ENCODE data around the gene CLDND1. TPM values are rescaled to one million over a fixed set of nuclear protein-coding genes. Genes with fewer than 3 reads are reported as not detected.

The CLDND1 gene
- total and polyA plus RNA-seq, 2 of the 4 experiments (the other 2 are of a cell fraction), result 75.8 to 78.3 TPM

GRCh38 chr3:98482717-98483482 is 39.8 kb downstream of the CLDND1 start:
- Histone ChIP-seq H2BK5ac (ENCODE audit: low read depth, low read length, poor library complexity, severe bottlenecking) (no peak overlapping the region), H3K4me2 (ENCODE audit: low read depth, low read length) (no peak overlapping the region), H3K9ac (ENCODE audit: low read depth, low read length) (no peak overlapping the region), H3K4me3 (ENCODE audit: insufficient read depth, low read depth, low read length) (no peak overlapping the region), H3K36me3 (ENCODE audit: control insufficient read depth, insufficient read depth, low read length) (no peaks in the 10 kb centered on the region), H3K56ac (ENCODE audit: extremely low read depth, insufficient read depth, low read length) (no peak overlapping the region), H3K9me1 (ENCODE audit: insufficient read depth, low read length) (no peaks in the 10 kb centered on the region), H4K5ac (ENCODE audit: low read depth, low read length) (no peak overlapping the region), H2BK15ac (ENCODE audit: low read depth, low read length) (no peak overlapping the region), H3K79me1 (ENCODE audit: low read depth in 1 of 2, low read length in 2 of 2) (no peaks in the 10 kb centered on the region), H4K91ac (ENCODE audit: insufficient read depth, low read depth, low read length) (no peak overlapping the region), H3K23ac (ENCODE audit: low read depth, low read length) (no peak overlapping the region), H3K18ac (ENCODE audit: low read depth, low read length) (no peak overlapping the region), H4K8ac (ENCODE audit: low read depth in 2 of 2, low read length in 2 of 2) (no peak overlapping the region), H3K27ac (ENCODE audit: insufficient read depth, low read length) (no peak overlapping the region), H2BK20ac (ENCODE audit: low read depth, low read length) (no peak overlapping the region), H2AK9ac (replicated peaks; ENCODE audit: low read depth, low read length, poor library complexity) (no peak overlapping the region), H2BK120ac (ENCODE audit: low read depth, low read length) (no peak overlapping the region), H2AK5ac (ENCODE audit: low read depth, low read length) (no peak overlapping the region), H3K4ac (ENCODE audit: low read depth, low read length) (no peak overlapping the region), H3K9me3 (ENCODE audit: control insufficient read depth, insufficient read depth, low read length) (no peaks in the 10 kb centered on the region), H3K4me1 (ENCODE audit: control insufficient read depth, insufficient read depth, low read length) (no peaks in the 10 kb centered on the region), H3K14ac (replicated peaks; ENCODE audit: low read depth, low read length) (no peak overlapping the region), H4K20me1 (ENCODE audit: insufficient read depth, low read length) (no peaks in the 10 kb centered on the region), H2AFZ (replicated peaks; ENCODE audit: low read length, poor library complexity) (no peak overlapping the region), H3K27me3 (ENCODE audit: control insufficient read depth, insufficient read depth, low read length) (no peaks in the 10 kb centered on the region)
- TF ChIP-seq ELK1 (IDR thresholded peaks at IDR 0.05; ENCODE audit: borderline replicate concordance, low read depth, low read length), result no peak
- no peak for TF ChIP-seq RAD21 (IDR thresholded peaks at IDR 0.05; ENCODE audit: low read length)
- no peak for TF ChIP-seq RCOR1 (IDR thresholded peaks at IDR 0.05; ENCODE audit: insufficient replicate concordance, low read length)
- no peak for TF ChIP-seq MAFK (IDR thresholded peaks at IDR 0.05; ENCODE audit: low read depth, low read length)
- TF ChIP-seq USF2 (IDR thresholded peaks at IDR 0.05; ENCODE audit: low read depth, low read length), result no peak
- TF ChIP-seq NFE2L2 (IDR thresholded peaks at IDR 0.05; ENCODE audit: low read depth, low read length), result no peak
- TF ChIP-seq BHLHE40 (IDR thresholded peaks at IDR 0.05; ENCODE audit: low read depth, low read length), result no peak
- TF ChIP-seq MXI1 (IDR thresholded peaks at IDR 0.05; ENCODE audit: borderline replicate concordance, low read depth, low read length), result no peak
- no peak for TF ChIP-seq CTCF (conservative IDR thresholded peaks at IDR 0.05; ENCODE audit: low read depth, low read length)
- no peak for TF ChIP-seq CHD1 (IDR thresholded peaks at IDR 0.05; ENCODE audit: low read depth, low read length)
- TF ChIP-seq RFX5 (IDR thresholded peaks at IDR 0.05; ENCODE audit: low read depth, low read length), result no peak
- TF ChIP-seq CEBPB (IDR thresholded peaks at IDR 0.05; ENCODE audit: low read depth, low read length), result no peak
- no peak for TF ChIP-seq MAZ (IDR thresholded peaks at IDR 0.05; ENCODE audit: borderline replicate concordance, low read depth, low read length)
- no peak for TF ChIP-seq FOS (IDR thresholded peaks at IDR 0.05; ENCODE audit: low read depth, low read length)
- TF ChIP-seq SMC3 (IDR thresholded peaks at IDR 0.05; ENCODE audit: low read depth, low read length), result no peak
- TF ChIP-seq POLR2A (IDR thresholded peaks at IDR 0.05; ENCODE audit: low read depth, low read length), result no peak
- 57% methylated on average over 1 of the region's 3 CpGs; no CpG with 5 or more reads in 1 of the 2 experiments for WGBS, 2 experiments (ENCODE audit: extremely low coverage in 2 of 2, insufficient read length in 1 of 2)
- CTCF ChIA-PET, result no interaction called here
- in situ Hi-C loops (cut with MboI; ENCODE audit: low sequenced_read_pairs) (no loop called here), dilution Hi-C loops (cut with HindIII; ENCODE audit: low sequenced_read_pairs, unreplicated experiment) (no loop called here), intact Hi-C loops (cut with micrococcal nuclease) (no loop called here)
- no TSS peak for BruUV-seq (replicated peaks)
- DNase-seq (no peak), ATAC-seq (ENCODE audit: low read depth) (no peak)
- POLR2A ChIA-PET (ENCODE audit: unreplicated experiment), result no interaction called here

Measured in IMR-90 (cell line).